IMR-90 (cell line): ENCODE data around the gene SPEF2. TPM values are rescaled to one million over a fixed set of nuclear protein-coding genes. Genes with fewer than 3 reads are reported as not detected.

Source experiments
- ATAC-seq: fragments of 200-7000 bp; cut with Tn5 transposase; 2 replicates; pipeline ENCODE4 v1.9.1; 2020; ENCODE audit warnings: low read depth, mild to moderate bottlenecking, moderate library complexity
- BruUV-seq: library from RNA; stranded (reverse); fragments of 400-500 nt; replicated peaks from 2 replicates; lab custom pipeline; 2021; lab: Mats Ljungman, UMichigan
- CTCF ChIA-PET: fragments of 300-600 bp; formaldehyde crosslinking; extraction: SDS; loops from one replicate; lab custom pipeline; 2021; ENCODE audit warnings: antibody characterized with exemption; lab: Yijun Ruan, JAX
- POLR2A ChIA-PET: fragments of 300-600 bp; sonication (Branson Sonifier 250); formaldehyde crosslinking; loops from one replicate; lab custom pipeline; 2022; ENCODE audit warnings: antibody characterized with exemption; ENCODE audit not compliant: unreplicated experiment; lab: Charles Lee
- DNase-seq: peaks from one replicate; pipeline ENCODE4 v3.0.0; 2013
- H2AFZ ChIP-seq: replicated peaks from 2 replicates; pipeline ENCODE3; 2013; ENCODE audit warnings: low read length, mild to moderate bottlenecking; ENCODE audit not compliant: poor library complexity
- H2AK5ac ChIP-seq: 2 replicates; pipeline ENCODE4 v1.6.1; 2013; ENCODE audit warnings: low read depth, low read length, inconsistent platforms
- H2AK9ac ChIP-seq: replicated peaks from 2 replicates; pipeline ENCODE3; 2013; ENCODE audit warnings: mild to moderate bottlenecking, low read depth, low read length, moderate library complexity; ENCODE audit not compliant: poor library complexity
- H2BK120ac ChIP-seq: 2 replicates; pipeline ENCODE4 v1.6.1; 2013; ENCODE audit warnings: low read depth, low read length, inconsistent platforms
- H2BK15ac ChIP-seq: 3 replicates; pipeline ENCODE4 v1.6.1; 2013; ENCODE audit warnings: low read depth, low read length, inconsistent platforms
- H2BK20ac ChIP-seq: 2 replicates; pipeline ENCODE4 v1.6.1; 2013; ENCODE audit warnings: low read depth, mild to moderate bottlenecking, inconsistent platforms, low read length, moderate library complexity
- H2BK5ac ChIP-seq: 2 replicates; pipeline ENCODE4 v1.6.1; 2013; ENCODE audit warnings: mild to moderate bottlenecking, low read depth, low read length, inconsistent platforms; ENCODE audit not compliant: poor library complexity, severe bottlenecking
- H3K14ac ChIP-seq: replicated peaks from 2 replicates; pipeline ENCODE4 v1.6.1; 2013; ENCODE audit warnings: low read depth, low read length, inconsistent platforms
- H3K18ac ChIP-seq: 2 replicates; pipeline ENCODE4 v1.6.1; 2013; ENCODE audit warnings: low read depth, low read length, control low read depth
- H3K23ac ChIP-seq: 2 replicates; pipeline ENCODE4 v1.6.1; 2013; ENCODE audit warnings: low read depth, low read length, inconsistent platforms
- H3K27ac ChIP-seq: 2 replicates; pipeline ENCODE4 v1.5.1; 2013; ENCODE audit warnings: mild to moderate bottlenecking, control low read depth, low read length; ENCODE audit not compliant: insufficient read depth
- H3K27me3 ChIP-seq: 2 replicates; pipeline ENCODE4 v1.6.1; 2013; ENCODE audit warnings: low read length; ENCODE audit not compliant: control insufficient read depth, insufficient read depth
- H3K36me3 ChIP-seq: 2 replicates; pipeline ENCODE4 v1.6.1; 2013; ENCODE audit warnings: low read length, mixed read lengths; ENCODE audit not compliant: control insufficient read depth, insufficient read depth
- H3K4ac ChIP-seq: 2 replicates; pipeline ENCODE4 v1.6.1; 2013; ENCODE audit warnings: low read depth, low read length, inconsistent platforms
- H3K4me1 ChIP-seq: 2 replicates; pipeline ENCODE4 v1.6.1; 2013; ENCODE audit warnings: low read length, mixed read lengths; ENCODE audit not compliant: control insufficient read depth, insufficient read depth
- H3K4me2 ChIP-seq: 2 replicates; pipeline ENCODE4 v1.6.1; 2013; ENCODE audit warnings: low read depth, mild to moderate bottlenecking, control low read depth, low read length, moderate library complexity
- H3K4me3 ChIP-seq: 2 replicates; pipeline ENCODE4 v1.5.1; 2013; ENCODE audit warnings: low read depth, mild to moderate bottlenecking, control low read depth, low read length, moderate library complexity; ENCODE audit not compliant: insufficient read depth
- H3K56ac ChIP-seq: 2 replicates; pipeline ENCODE4 v1.6.1; 2013; ENCODE audit warnings: low read length, inconsistent platforms; ENCODE audit not compliant: insufficient read depth; ENCODE audit errors: extremely low read depth
- H3K79me1 ChIP-seq, 2 experiments: 2 replicates each; pipeline ENCODE4 v1.6.1; 2013; ENCODE audit warnings: low read length in 2 of 2, inconsistent platforms in 1 of 2, low read depth in 1 of 2
- H3K9ac ChIP-seq: 2 replicates; pipeline ENCODE4 v1.6.1; 2013; ENCODE audit warnings: low read depth, low read length, control low read depth
- H3K9me1 ChIP-seq: 2 replicates; pipeline ENCODE4 v1.6.1; 2013; ENCODE audit warnings: low read length, inconsistent platforms; ENCODE audit not compliant: insufficient read depth
- H3K9me3 ChIP-seq: 2 replicates; pipeline ENCODE4 v1.6.1; 2013; ENCODE audit warnings: low read length; ENCODE audit not compliant: control insufficient read depth, insufficient read depth
- H4K20me1 ChIP-seq: 2 replicates; pipeline ENCODE4 v1.6.1; 2013; ENCODE audit warnings: low read length, inconsistent platforms; ENCODE audit not compliant: insufficient read depth
- H4K5ac ChIP-seq: 2 replicates; pipeline ENCODE4 v1.6.1; 2013; ENCODE audit warnings: mild to moderate bottlenecking, low read depth, low read length, control low read depth
- H4K8ac ChIP-seq, 2 experiments: 2 replicates each; pipeline ENCODE4 v1.6.1; 2013; ENCODE audit warnings: low read depth in 2 of 2, low read length in 2 of 2, control low read depth in 1 of 2, inconsistent platforms in 1 of 2
- H4K91ac ChIP-seq: 2 replicates; pipeline ENCODE4 v1.6.1; 2013; ENCODE audit warnings: low read depth, low read length, inconsistent platforms; ENCODE audit not compliant: insufficient read depth
- CEBPB ChIP-seq: IDR thresholded peaks from 2 replicates; pipeline ENCODE4 v1.6.1; 2012; ENCODE audit warnings: low read depth, low read length, improper control_type of control experiment
- CHD1 ChIP-seq: IDR thresholded peaks from 2 replicates; pipeline ENCODE4 v1.6.1; 2012; ENCODE audit warnings: low read depth, low read length, improper control_type of control experiment
- CTCF ChIP-seq: conservative IDR thresholded peaks from 2 replicates; pipeline ENCODE4 v1.5.1; 2012; ENCODE audit warnings: mild to moderate bottlenecking, low read depth, low read length, improper control_type of control experiment
- RAD21 ChIP-seq: IDR thresholded peaks from 2 replicates; pipeline ENCODE4 v1.6.1; 2012; ENCODE audit warnings: low read length, improper control_type of control experiment
- RFX5 ChIP-seq: IDR thresholded peaks from 2 replicates; pipeline ENCODE4 v1.8.0; 2012; ENCODE audit warnings: low read depth, mild to moderate bottlenecking, low read length, moderate library complexity
- WGBS, 2 experiments: methylation state at CpG; one replicate each; pipeline versions ENCODE4 v1.1.5 to v1.1.7; 2013; ENCODE audit warnings: missing lambda C conversion rate in 2 of 2; ENCODE audit not compliant: insufficient read length in 1 of 2; ENCODE audit errors: extremely low coverage in 2 of 2; 5-methylcytosine and 5-hydroxymethylcytosine counted together
- dilution Hi-C: fragments of 300-500 bp; cut with HindIII; formaldehyde crosslinking; loops from one replicate; pipeline ENCODE4 v1.14.3; 2018; ENCODE audit warnings: low sequenced_read_pairs; ENCODE audit not compliant: unreplicated experiment
- in situ Hi-C: fragments of 300-500 bp; cut with MboI; formaldehyde crosslinking; loops from 3 replicates; pipeline ENCODE4 v1.14.3; 2019; ENCODE audit warnings: low sequenced_read_pairs, inconsistent platforms, mixed read lengths
- intact Hi-C: fragments of 100-400 bp; cut with micrococcal nuclease; formaldehyde crosslinking; loops from 2 replicates; pipeline ENCODE4 v1.10.0; 2022
- polyA plus RNA-seq, 3 experiments: library from polyadenylated mRNA; depleted of rRNA; stranded (reverse); fragments of >200 nt; gene quantifications; 2 replicates each; pipeline ENCODE4 v1.2.3, GENCODE V29; 2012; ENCODE audit warnings: low replicate concordance in 1 of 3
- total RNA-seq: library from RNA; depleted of rRNA; stranded (reverse); fragments of >200 nt; gene quantifications from 2 replicates; pipeline ENCODE4 v1.2.3, GENCODE V29; 2012

SPEF2 gene
- total and polyA plus RNA-seq, 2 of the 4 experiments (the other 2 are of a cell fraction), result 1.7 to 2.3 TPM

GRCh38 chr5:35820735-35821134 is 203.1 kb downstream of the SPEF2 start:
- Histone ChIP-seq H3K23ac (no peak overlapping the region), H3K79me1 (no peaks in the 10 kb centered on the region), H3K27ac (no peak overlapping the region), H2BK120ac (no peak overlapping the region), H3K9ac (no peak overlapping the region), H2BK15ac (no peak overlapping the region), H3K18ac (no peak overlapping the region), H3K14ac (no peak overlapping the region), H4K91ac (no peak overlapping the region), H4K8ac (no peak overlapping the region), H2BK5ac (no peak overlapping the region), H3K9me3 (no peaks in the 10 kb centered on the region), H3K4me3 (no peak overlapping the region), H3K36me3 (no peaks in the 10 kb centered on the region), H3K27me3 (peaks cover 3% of the 10 kb centered on the region), H2AFZ (no peak overlapping the region), H3K56ac (no peak overlapping the region), H3K4me1 (no peaks in the 10 kb centered on the region), H2BK20ac (no peak overlapping the region), H2AK9ac (no peak overlapping the region), H3K9me1 (no peaks in the 10 kb centered on the region), H4K5ac (no peak overlapping the region), H2AK5ac (no peak overlapping the region), H4K20me1 (no peaks in the 10 kb centered on the region), H3K4ac (no peak overlapping the region), H3K4me2 (no peak overlapping the region)
- 69% methylated on average over 2 of the region's 4 CpGs; no CpG with 5 or more reads in 1 of the 2 experiments for WGBS, 2 experiments
- ChIA-PET POLR2A (no interaction called here), CTCF (interaction anchor here (1.1 kb wide), 1 partner anchor 105 kb away, joined by 4 read pairs; no protein-coding TSS in a partner anchor)
- intact Hi-C loops (no loop called here), in situ Hi-C loops (no loop called here), dilution Hi-C loops (no loop called here)
- BruUV-seq, result no TSS peak
- no peak for TF ChIP-seq CTCF
- TF ChIP-seq RAD21, result no peak
- no peak for TF ChIP-seq RFX5
- no peak for TF ChIP-seq CEBPB
- no peak for TF ChIP-seq CHD1
- ATAC-seq, result no peak
- DNase-seq, result no peak
